ENCODE data around the gene DHX29.

DHX29 gene

GRCh38 chr5:55316837-55317236, 9.3 kb upstream of the DHX29 start:
- no peak for DNase-seq (ENCODE audit: low spot score)

DNA sequence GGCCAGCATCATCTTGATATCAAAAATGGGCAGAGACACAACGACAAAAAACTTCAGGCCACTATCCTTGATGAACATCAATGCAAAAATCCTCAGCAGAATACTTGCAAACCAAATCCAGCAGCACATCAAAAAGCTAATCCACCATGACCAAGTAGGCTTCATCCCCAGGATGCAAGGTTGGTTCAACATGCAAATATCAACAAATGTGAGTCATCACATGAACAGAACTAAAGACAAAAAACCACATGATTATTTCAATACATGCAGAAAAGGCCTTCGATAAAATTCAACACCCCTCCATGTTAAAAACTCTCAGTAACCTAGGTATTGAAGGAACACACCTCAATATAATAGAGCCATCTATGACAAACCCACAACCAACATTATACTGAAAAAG, 8.8 kb upstream of the DHX29 start:
- no peak for DNase-seq (ENCODE audit: low spot score)

GRCh38 chr5:55313870-55314617, 6.5 kb upstream of the DHX29 start:
- no peak for DNase-seq (ENCODE audit: low spot score)

DNA sequence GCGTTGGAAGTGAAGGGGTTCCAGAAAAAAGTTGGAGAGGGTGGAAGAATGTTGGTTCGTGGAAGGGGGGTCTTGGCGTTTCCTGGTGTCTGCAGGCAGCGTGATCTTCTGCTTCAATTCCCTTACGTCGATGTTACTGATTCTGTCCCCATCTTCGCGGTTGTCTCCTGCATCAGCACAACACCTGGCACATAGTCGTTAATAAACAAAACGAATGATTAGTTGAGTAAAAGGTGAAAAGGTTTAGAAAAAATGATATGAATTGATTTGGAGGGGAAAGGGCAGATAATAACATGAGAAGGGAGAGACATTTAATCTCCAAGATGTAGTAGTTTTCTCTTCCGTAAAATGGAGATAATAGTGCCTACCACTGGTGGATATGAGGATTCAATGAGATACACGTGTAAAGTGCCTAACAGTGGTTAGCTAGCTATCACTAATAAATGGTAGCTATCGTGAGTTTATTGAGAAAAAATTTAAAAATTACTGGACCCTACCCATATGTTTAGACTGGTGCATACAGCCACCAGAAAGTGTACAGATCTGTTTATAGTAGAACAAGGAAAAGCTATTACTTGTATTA, 851 bp upstream of the DHX29 start:
- DNase-seq (ENCODE audit: low spot score) = peak; percentile 17

DNA sequence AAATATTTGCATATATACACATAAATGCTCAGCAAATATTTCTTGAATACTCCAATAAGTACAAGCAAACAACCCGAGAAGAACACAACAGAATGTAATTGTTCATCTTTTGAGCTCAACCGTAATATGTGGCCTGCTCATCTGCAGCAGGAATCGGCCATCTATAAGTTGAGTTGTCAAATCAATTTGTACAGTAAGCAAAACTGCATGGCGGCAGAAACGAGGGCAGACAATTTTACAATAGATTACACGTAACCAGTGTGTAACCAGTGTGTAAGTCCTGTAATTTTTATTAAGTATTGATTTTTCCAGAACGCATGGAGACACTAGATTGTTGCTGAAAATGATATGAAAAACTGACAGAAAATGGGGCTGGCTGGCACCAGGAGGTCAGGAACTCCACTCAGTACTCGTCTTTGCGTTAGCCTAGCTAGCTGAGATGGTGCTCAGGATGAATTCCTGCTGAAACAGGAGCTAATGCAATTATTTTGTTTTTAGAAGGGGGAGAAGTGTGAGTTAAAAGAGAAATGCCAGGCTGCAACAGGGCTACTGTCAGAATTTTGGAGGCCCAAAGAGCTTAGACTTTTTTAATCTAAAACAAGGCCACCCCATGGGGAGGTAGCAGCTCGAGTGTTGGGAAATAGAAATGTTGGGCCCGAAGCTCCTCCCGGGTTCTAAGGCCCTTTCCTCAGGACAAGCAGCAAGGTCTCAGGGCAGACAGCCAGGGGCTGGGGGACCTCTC, 682 bp downstream of the DHX29 start:
- DNase-seq (ENCODE audit: low spot score) = peak; percentile 22

DNA sequence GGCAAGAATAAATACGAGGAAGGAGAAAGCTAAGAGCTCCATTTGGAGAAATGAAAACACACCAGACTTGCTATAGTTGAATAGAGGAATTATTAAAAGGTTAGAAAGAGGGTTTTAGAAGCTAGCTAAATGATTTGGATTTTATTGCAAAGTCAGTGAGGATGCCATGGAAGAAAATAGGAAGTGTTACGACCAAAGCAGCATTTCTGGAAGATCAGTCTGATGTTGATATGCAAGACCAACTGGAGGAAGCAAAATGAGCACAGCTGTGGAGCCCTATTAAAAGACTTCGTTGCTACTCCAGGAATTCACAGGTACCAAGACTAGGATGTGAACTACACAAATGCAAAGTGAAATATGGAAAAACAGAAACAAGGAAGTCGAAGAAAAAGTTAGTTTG, 2.1 kb downstream of the DHX29 start:
- no peak for DNase-seq (ENCODE audit: low spot score)

DNA sequence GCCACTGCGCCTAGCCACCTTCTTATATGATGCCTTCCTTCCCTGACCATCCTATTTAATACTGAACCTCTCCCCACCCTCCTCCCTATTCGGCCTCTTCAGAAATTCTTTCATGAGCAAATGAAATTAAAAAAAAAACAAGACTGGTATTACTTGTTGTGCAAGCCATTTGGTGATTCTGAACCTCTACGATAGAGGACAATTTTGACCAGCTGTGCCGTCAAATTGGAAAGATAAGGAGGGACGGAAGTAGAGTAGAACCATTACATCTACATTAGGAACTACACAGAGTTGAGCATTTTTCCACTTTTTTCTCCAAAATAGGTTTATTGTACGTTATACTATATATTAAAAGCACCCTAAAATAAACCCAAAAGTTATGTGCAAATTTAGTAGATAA, 2.9 kb downstream of the DHX29 start:
- no peak for DNase-seq (ENCODE audit: low spot score)

- peak; percentile 23 for DNase-seq (ENCODE audit: low spot score)
Measured at GRCh38 chr5:55303238-55303690, 4.2 kb downstream of the DHX29 start.

- DNase-seq (ENCODE audit: low spot score) = no peak
Measured at GRCh38 chr5:55300890-55301289, 6.6 kb downstream of the DHX29 start.

DNA sequence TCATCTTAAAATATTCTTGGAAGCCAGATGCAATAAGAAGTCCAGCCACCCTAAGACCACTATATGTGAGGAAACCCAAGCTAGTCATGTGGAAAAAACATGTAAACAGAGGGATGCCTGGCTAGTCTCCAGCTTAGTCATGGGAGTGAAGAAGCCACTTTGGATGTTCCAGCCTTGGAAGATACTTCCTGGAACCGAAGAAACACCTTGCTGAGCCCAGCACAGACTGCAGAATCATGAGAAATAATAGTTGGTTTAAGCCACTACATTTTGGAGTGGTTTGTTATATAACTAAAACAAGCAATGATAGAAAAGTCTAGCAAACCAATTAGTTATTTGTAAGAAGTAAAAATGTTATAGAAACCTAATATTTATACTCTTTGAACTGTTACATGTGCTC, 12.6 kb downstream of the DHX29 start:
- no peak for DNase-seq (ENCODE audit: low spot score)

DNA sequence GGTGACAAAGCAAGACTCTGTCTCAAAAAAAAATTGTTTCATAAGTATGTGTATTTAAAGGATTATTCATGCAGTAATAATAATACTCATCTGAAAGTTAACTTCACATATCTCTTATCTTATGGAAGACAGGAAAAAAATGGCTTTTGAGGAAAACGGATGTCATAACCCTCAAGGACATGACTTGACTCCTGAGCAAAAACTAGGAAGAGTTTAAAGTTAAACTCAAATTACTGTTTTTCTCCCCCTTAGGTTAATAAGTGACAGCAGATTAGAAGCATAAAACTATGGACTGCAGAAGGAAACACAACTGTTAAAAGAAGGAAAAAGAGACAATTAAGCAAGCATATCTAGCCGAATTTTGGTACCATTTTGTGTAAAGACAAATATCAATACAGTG, 16.5 kb downstream of the DHX29 start:
- DNase-seq (ENCODE audit: low spot score) = no peak

DNA sequence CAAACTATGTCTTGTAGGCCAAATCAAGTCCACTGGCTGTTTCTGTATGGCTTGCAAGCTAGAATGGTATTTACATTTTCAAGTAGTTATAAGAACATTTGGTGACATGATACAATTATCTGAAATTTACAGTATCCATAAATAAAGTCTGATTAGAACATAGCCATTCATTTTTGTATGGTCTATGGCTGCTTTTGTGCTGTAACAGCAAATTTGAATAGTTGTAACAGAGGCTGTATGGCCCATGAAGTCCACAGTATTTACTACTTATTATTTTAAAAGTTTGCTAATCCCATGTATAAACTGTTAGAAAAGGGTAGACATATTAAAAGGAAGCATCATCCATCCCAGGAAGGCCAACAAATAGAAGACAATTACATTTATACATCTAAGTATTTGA, 17.7 kb downstream of the DHX29 start:
- no peak for DNase-seq (ENCODE audit: low spot score)

DNA sequence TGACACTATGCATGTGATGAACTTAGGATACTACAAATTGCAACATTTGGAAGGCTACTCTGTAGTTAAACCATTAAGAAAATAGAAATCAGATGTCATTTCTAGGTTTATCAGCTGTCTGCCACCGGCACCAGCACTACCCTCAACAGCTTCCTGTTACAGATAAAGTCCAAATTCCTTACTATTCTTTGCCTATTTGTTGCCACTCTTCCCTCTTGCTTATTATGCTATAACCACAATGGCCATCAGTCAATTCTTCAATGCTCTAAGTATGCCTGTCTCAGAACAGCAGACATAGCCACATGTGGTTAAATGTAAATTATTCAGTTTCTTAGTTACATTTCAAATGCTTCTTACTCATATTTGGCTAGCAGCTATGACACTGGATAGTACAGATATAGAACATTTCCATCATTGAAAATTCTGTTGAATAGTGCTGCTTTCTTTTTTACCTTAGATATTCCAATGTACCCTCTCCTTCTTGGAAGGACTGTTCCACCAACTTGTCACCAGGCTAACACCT, 21.0 kb downstream of the DHX29 start:
- DNase-seq (ENCODE audit: low spot score) = no peak

DNA sequence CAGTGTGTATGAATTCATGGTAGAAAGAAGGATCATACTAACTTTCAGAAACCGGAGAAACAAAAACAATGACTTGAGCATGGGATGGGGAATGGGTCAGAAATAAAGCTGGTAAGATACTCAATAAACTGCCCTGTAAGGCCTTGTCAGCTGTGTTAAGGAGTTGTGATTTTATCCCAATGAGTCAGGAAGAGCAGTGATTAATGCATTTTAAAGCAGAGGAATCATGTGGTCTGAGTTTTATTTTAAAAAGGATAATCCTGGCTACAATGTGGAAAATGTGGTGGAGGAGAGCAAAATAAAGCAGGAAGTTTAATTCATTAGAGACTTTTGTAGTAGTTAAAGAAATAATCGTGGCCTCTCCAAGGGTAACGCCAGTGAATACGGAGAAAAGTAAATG, 28.7 kb downstream of the DHX29 start:
- peak; percentile 24 for DNase-seq (ENCODE audit: low spot score)

DNA sequence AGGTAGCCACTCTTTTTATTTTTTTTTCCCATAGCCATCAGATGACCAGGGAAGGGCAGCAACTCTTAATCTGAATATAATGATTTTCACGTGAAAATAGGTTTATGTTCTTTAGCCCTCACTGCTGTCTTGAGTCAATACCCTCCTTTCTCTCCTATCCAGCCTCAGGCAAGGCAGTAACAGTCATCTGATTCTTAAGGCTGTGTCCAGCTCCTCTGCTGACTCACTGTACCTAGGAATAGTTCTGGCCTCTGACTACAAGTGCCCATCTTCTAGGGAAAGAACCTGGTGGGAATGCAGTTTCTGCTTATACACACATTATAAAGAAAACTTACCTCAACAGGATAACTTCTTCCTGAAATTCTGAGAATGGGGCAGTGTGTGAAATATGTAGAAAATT, 30.7 kb downstream of the DHX29 start:
- peak; percentile 1 for DNase-seq (ENCODE audit: low spot score)

- DNase-seq (ENCODE audit: low spot score) = no peak
Measured at GRCh38 chr5:55258339-55258738, 49.2 kb downstream of the DHX29 start.

- DNase-seq (ENCODE audit: low spot score) = no peak
Measured at GRCh38 chr5:55254802-55255201, 52.7 kb downstream of the DHX29 start.

GRCh38 chr5:55250064-55250463, 57.4 kb downstream of the DHX29 start:
- no peak for DNase-seq (ENCODE audit: low spot score)

GRCh38 chr5:55241746-55242145, 65.7 kb downstream of the DHX29 start:
- no peak for DNase-seq (ENCODE audit: low spot score)

DNA sequence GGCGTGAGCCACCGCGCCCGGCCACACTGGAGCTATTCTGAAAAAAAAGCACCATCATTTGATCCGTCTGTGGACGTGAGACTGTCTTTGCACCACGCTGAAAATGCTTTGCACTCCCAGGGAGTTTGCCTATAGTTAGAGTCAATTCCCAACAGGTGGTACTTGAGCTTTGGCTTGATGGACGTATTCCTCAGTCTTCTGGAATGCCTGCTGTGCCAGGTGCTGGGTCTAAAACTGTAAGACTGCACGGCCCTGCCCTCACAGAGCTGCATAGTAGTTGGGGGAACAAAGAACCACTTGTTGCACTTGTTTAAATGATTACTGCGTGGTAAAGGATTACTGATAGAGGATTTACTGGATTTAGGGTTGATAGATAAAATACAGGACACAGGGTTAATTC, 70.7 kb downstream of the DHX29 start:
- no peak for DNase-seq (ENCODE audit: low spot score)

DNA sequence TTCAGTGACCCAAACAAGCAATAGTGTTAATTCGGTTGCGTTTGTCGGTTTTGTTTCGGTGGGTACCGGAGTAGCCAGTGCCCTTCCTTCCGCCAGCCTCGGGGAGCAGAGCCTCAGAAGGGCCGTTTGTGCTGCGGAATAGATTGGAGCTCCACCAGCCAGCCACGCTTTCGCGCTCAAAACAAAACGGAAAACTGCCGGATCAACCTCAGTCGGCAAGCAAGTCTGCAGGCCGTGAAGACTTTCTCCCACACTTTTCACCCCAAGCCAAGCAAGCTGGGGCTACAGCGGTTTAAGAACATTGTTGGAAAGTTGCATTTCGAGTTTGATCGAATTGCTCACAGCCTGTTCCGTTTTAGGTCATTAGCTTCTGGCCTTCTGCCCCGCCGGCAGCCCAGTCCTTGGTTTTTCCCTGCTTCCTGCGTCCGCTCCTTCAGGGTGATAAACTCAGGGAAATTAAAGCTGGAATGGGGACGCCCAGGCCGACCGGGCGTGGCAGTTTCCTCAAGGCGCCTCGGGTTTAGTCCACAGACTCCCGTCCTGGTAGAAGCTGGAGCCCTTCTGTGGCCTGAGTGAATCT, 73.3 kb downstream of the DHX29 start:
- no peak for DNase-seq (ENCODE audit: low spot score)

All from hepatic stellate cell (primary cell).